H9 (cell line): ENCODE results near the gene THAP2. TPM values are rescaled to one million over a fixed set of nuclear protein-coding genes. Genes with fewer than 3 reads are reported as not detected.

Experiments
- DNase-seq: peaks from one replicate; pipeline ENCODE4 v3.0.0-alpha.2; 2017
- H2AFZ ChIP-seq: one replicate; pipeline ENCODE4 v1.6.1; 2013; ENCODE audit warnings: mild to moderate bottlenecking, low read length, control low read depth, moderate library complexity
- H2AK5ac ChIP-seq: 2 replicates; pipeline ENCODE4 v1.6.1; 2013; ENCODE audit warnings: low read length, control low read depth, mixed read lengths; ENCODE audit not compliant: insufficient read length
- H2BK120ac ChIP-seq: one replicate; pipeline ENCODE4 v1.6.1; 2013; ENCODE audit warnings: low read depth, mild to moderate bottlenecking, low read length, control low read depth, inconsistent platforms; ENCODE audit not compliant: poor library complexity, severe bottlenecking
- H2BK12ac ChIP-seq: 2 replicates; pipeline ENCODE4 v1.6.1; 2013; ENCODE audit warnings: low read length, control low read depth, mixed read lengths, low read depth; ENCODE audit not compliant: insufficient read length
- H2BK15ac ChIP-seq: 2 replicates; pipeline ENCODE4 v1.6.1; 2013; ENCODE audit warnings: low read depth, low read length, control low read depth
- H2BK20ac ChIP-seq: one replicate; pipeline ENCODE4 v1.6.1; 2013; ENCODE audit warnings: low read depth, mild to moderate bottlenecking, low read length, control low read depth, inconsistent platforms; ENCODE audit not compliant: poor library complexity, severe bottlenecking
- H2BK5ac ChIP-seq: 2 replicates; pipeline ENCODE4 v1.6.1; 2013; ENCODE audit warnings: low read length, control low read depth, mixed read lengths; ENCODE audit not compliant: insufficient read length
- H3K14ac ChIP-seq: 2 replicates; pipeline ENCODE4 v1.6.1; 2013; ENCODE audit warnings: low read length, control low read depth; ENCODE audit not compliant: insufficient read depth
- H3K18ac ChIP-seq: 2 replicates; pipeline ENCODE4 v1.6.1; 2013; ENCODE audit warnings: low read depth, mild to moderate bottlenecking, mixed read lengths, low read length, control low read depth; ENCODE audit not compliant: insufficient read length
- H3K23ac ChIP-seq: 2 replicates; pipeline ENCODE4 v1.6.1; 2013; ENCODE audit warnings: low read length, control low read depth, mixed read lengths, low read depth; ENCODE audit not compliant: insufficient read length
- H3K23me2 ChIP-seq: 2 replicates; pipeline ENCODE4 v1.6.1; 2013; ENCODE audit warnings: low read depth, mild to moderate bottlenecking, mixed read lengths, low read length, control low read depth; ENCODE audit not compliant: insufficient read length, poor library complexity, severe bottlenecking
- H3K27ac ChIP-seq: 2 replicates; pipeline ENCODE4 v1.5.1; 2013; ENCODE audit warnings: low read length, control low read depth, mixed read lengths, low read depth; ENCODE audit not compliant: insufficient read length
- H3K27me3 ChIP-seq: 2 replicates; pipeline ENCODE4 v1.6.1; 2013; ENCODE audit warnings: low read length, control low read depth, inconsistent platforms; ENCODE audit not compliant: insufficient read depth
- H3K4ac ChIP-seq: 2 replicates; pipeline ENCODE4 v1.6.1; 2013; ENCODE audit warnings: low read depth, mild to moderate bottlenecking, control low read depth, inconsistent platforms, low read length, moderate library complexity
- H3K4me1 ChIP-seq: 2 replicates; pipeline ENCODE4 v1.6.1; 2013; ENCODE audit warnings: low read length, control low read depth, inconsistent platforms; ENCODE audit not compliant: insufficient read depth
- H3K4me2 ChIP-seq: 2 replicates; pipeline ENCODE4 v1.6.1; 2013; ENCODE audit warnings: low read length, control low read depth, mixed read lengths; ENCODE audit not compliant: insufficient read length, insufficient read depth
- H3K56ac ChIP-seq: 2 replicates; pipeline ENCODE4 v1.6.1; 2013; ENCODE audit warnings: low read depth, mild to moderate bottlenecking, mixed read lengths, low read length, control low read depth; ENCODE audit not compliant: insufficient read length
- H3K79me1 ChIP-seq: 2 replicates; pipeline ENCODE4 v1.6.1; 2013; ENCODE audit warnings: low read depth, mild to moderate bottlenecking, moderate library complexity, low read length, control low read depth, inconsistent platforms; ENCODE audit not compliant: insufficient read depth, poor library complexity, severe bottlenecking
- H3K79me2 ChIP-seq: 2 replicates; pipeline ENCODE4 v1.6.1; 2013; ENCODE audit warnings: low read length, control low read depth, inconsistent platforms; ENCODE audit not compliant: insufficient read depth
- H3K9ac ChIP-seq: 2 replicates; pipeline ENCODE4 v1.6.1; 2013; ENCODE audit warnings: low read length, control low read depth, mixed read lengths; ENCODE audit not compliant: insufficient read length; ENCODE audit errors: extremely low read depth
- H3K9me3 ChIP-seq: one replicate; pipeline ENCODE4 v1.6.1; 2013; ENCODE audit warnings: low read depth, low read length, inconsistent platforms; ENCODE audit not compliant: control insufficient read depth
- H3T11ph ChIP-seq: one replicate; pipeline ENCODE4 v1.6.1; 2013; ENCODE audit warnings: mild to moderate bottlenecking, low read length, control low read depth, inconsistent platforms
- H4K20me1 ChIP-seq: one replicate; pipeline ENCODE4 v1.6.1; 2013; ENCODE audit not compliant: control insufficient read depth, insufficient read length, insufficient read depth
- H4K5ac ChIP-seq: 2 replicates; pipeline ENCODE4 v1.6.1; 2013; ENCODE audit warnings: low read depth, mild to moderate bottlenecking, mixed read lengths, low read length, control low read depth; ENCODE audit not compliant: insufficient read length
- H4K8ac ChIP-seq: replicated peaks from 2 replicates; pipeline ENCODE4 v1.6.1; 2013; ENCODE audit warnings: low read length, control low read depth, mixed read lengths, low read depth; ENCODE audit not compliant: insufficient read length
- H4K91ac ChIP-seq: 2 replicates; pipeline ENCODE4 v1.6.1; 2013; ENCODE audit warnings: low read depth, mild to moderate bottlenecking, moderate library complexity, mixed read lengths, low read length, control low read depth; ENCODE audit not compliant: insufficient read length
- H3K27ac Mint-ChIP-seq, 3 experiments: 2 replicates in 2 of 3; 3 replicates in 1 of 3; pipeline ENCODE4 v1.8.0; 2020 to 2021; ENCODE audit warnings: mixed read lengths in 3 of 3, mild to moderate bottlenecking in 1 of 3, moderate library complexity in 1 of 3
- H3K27me3 Mint-ChIP-seq: 2 replicates; pipeline ENCODE4 v1.8.0; 2021; ENCODE audit warnings: low read depth, mild to moderate bottlenecking, moderate library complexity, mixed read lengths
- H3K36me3 Mint-ChIP-seq, 3 experiments: 2 replicates in 2 of 3; 3 replicates in 1 of 3; pipeline ENCODE4 v1.8.0; 2020 to 2021; ENCODE audit warnings: low read depth in 3 of 3, mixed read lengths in 3 of 3; ENCODE audit not compliant: insufficient read depth in 1 of 3
- H3K4me1 Mint-ChIP-seq, 2 experiments: 2 replicates each; pipeline ENCODE4 v1.8.0; 2020; ENCODE audit warnings: mixed read lengths in 2 of 2
- H3K4me3 Mint-ChIP-seq, 2 experiments: 2 replicates in 1 of 2; 3 replicates in 1 of 2; pipeline ENCODE4 v1.8.0; 2020 to 2021; ENCODE audit warnings: mild to moderate bottlenecking in 2 of 2, mixed read lengths in 2 of 2, moderate library complexity in 1 of 2
- H3K9me3 Mint-ChIP-seq, 2 experiments: 2 replicates in 1 of 2; 3 replicates in 1 of 2; pipeline ENCODE4 v1.8.0; 2020; ENCODE audit warnings: mild to moderate bottlenecking in 2 of 2, mixed read lengths in 2 of 2, moderate library complexity in 1 of 2
- CTCF ChIP-seq: fragments of 200-600 bp; sonication (generic); conservative IDR thresholded peaks from 3 replicates; pipeline ENCODE4 v1.8.0; 2021; ENCODE audit warnings: antibody characterized with exemption, mild to moderate bottlenecking
- WGBS: extraction: QIAGEN DNeasy Blood & Tissue Kit; methylation state at CpG from one replicate; pipeline ENCODE4 v1.1.7; 2013; ENCODE audit warnings: missing lambda C conversion rate, low lambda C conversion rate, mixed read lengths; ENCODE audit not compliant: insufficient read length; ENCODE audit errors: extremely low coverage; 5-methylcytosine and 5-hydroxymethylcytosine counted together
- total RNA-seq: library from RNA; stranded (reverse); gene quantifications from 2 replicates; pipeline ENCODE4 v1.2.1, GENCODE V29; 2021

The THAP2 gene
- total RNA-seq, 1 experiment from 2014 or later, result 3.7 TPM

GRCh38 chr12:71685312-71685906, 21.3 kb downstream of the THAP2 start:
- H3K9me3 Mint-ChIP-seq, result no peaks in the 10 kb centered on the region
- Histone ChIP-seq H3K56ac (no peak overlapping the region), H3K23ac (no peak overlapping the region), H2BK120ac (no peak overlapping the region), H3K27me3 (no peaks in the 10 kb centered on the region), H3K4ac (no peak overlapping the region), H2BK20ac (no peak overlapping the region), H4K5ac (no peak overlapping the region), H3K18ac (no peak overlapping the region), H3K4me1 (no peaks in the 10 kb centered on the region), H3K79me1 (no peaks in the 10 kb centered on the region), H2BK5ac (no peak overlapping the region), H4K8ac (no peak overlapping the region), H3K9ac (peak overlapping the region; percentile 51), H3K27ac (no peak overlapping the region), H2BK15ac (no peak overlapping the region), H4K91ac (no peak overlapping the region), H3K4me2 (peak overlapping the region; percentile 67), H3K79me2 (no peaks in the 10 kb centered on the region), H3K9me3 (no peaks in the 10 kb centered on the region), H2BK12ac (no peak overlapping the region), H3K14ac (no peak overlapping the region), H3K23me2 (no peaks in the 10 kb centered on the region), H2AK5ac (no peak overlapping the region), H2AFZ (no peak overlapping the region), H3T11ph (no peak overlapping the region), H4K20me1 (no peaks in the 10 kb centered on the region)
- WGBS, result no CpG with 5 or more reads among the region's 19 CpGs
- peaks cover 6 to 9% of the 10 kb centered on the region in 2 experiments for H3K4me1 Mint-ChIP-seq
- no peak for DNase-seq
- no peaks in the 10 kb centered on the region for H3K27me3 Mint-ChIP-seq
- TF ChIP-seq CTCF, result no peak
- no peaks in the 10 kb centered on the region for H3K36me3 Mint-ChIP-seq
- H3K27ac Mint-ChIP-seq, result peak overlapping the region in 1 of 3 experiments; percentile 82; a peak in 4 of 7 replicates
- peak overlapping the region; percentile 88 to 96 for H3K4me3 Mint-ChIP-seq
